Stimulated activated naive CD4-positive, alpha-beta T cell (primary cell): ENCODE measurements around the gene HS6ST2.
"Not testable (repeated sequence)": the region's sequence is repeated elsewhere in the genome, so short reads cannot be mapped to it uniquely, and the experiment has no call there.

Source experiments
- DNase-seq, 6 experiments: peaks; one replicate each; lab custom pipeline; 2025; lab: John Stamatoyannopoulos, UW

Gene HS6ST2

DNA sequence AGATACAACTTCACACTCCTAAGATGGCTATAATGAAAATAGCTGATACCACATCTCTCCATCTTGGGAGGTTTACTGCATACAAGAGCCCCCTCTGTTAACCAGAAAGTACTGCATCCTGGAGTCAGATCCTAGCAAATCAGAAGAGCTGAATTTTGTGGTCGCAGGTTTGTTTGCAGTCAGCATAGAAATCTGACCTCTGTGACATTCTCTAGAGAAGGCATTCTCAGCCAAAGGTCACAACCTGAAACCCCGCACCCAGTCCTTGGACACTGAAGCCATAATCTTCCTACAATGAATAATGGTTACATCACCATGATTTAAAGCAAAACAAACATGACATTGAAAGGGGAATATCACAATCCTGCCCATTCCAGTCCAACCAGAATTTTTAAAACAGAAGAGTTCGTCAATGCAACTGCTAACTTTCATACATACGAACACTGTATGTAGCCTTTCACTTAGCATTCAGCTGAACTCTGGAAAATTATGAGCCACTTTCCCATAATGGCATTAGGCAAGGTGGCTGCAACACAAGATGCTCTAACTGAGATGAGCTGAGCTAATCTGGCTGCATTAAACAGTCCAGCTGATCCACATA lies 17.6 kb downstream of the HS6ST2 start:
- DNase-seq: no peak

DNA sequence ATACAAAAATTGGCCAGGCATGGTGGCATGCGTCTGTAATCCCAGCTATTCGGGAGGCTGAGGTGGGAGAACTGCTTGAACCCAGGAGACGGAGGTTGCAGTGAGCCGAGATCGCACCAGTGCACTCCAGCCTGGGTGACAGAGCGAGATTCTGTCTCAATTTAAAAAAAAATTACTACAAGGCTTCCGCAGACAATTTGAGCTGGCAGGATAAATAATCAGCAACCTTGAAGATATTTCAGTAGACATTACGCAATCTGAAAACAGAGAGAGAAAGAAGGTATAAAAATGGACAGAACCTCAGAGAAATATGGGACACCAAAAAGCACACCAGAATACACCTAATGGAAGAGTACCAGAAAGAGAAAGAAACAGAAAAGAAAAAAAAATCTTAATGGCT lies 25.3 kb downstream of the HS6ST2 start:
- DNase-seq: no peak

DNA sequence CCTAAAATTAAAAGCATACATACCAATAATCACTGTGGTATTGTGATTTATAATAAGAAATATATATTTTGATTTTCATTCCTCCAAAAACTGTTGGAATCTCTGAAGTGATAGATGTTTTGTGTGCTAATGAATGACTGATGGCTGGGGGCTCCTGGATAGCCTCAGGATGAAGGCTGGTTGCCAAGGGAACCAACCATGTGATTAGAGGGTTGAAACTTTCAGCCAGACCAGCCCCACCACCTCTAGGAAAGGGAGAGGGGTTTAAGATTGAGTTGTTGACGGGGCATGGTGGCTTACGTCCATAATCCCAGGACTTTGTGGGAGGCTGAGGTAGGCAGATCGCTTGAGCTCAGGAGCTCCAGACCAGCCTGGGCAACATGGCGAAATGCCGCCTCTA lies 34.0 kb downstream of the HS6ST2 start:
- no peak for DNase-seq

DNA sequence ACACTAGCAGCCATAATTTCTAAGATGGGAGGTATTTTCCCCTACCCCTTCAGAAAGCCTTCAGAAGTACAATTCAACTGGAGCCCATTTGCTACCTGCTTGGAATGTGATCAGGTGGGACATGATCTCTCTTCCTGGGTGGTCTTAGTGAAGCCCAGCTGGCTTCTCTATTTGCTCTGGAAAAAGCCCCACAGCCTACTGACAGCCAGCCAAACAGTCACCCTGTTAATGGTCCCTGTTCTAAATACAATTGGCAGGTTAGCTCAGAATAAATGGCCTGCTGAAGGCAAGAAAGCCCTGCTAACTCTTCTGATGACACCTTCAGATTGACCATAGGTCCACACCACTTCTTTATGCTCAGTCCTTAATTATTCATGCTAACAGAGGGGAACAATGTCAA lies 39.9 kb downstream of the HS6ST2 start:
- DNase-seq: no peak

DNA sequence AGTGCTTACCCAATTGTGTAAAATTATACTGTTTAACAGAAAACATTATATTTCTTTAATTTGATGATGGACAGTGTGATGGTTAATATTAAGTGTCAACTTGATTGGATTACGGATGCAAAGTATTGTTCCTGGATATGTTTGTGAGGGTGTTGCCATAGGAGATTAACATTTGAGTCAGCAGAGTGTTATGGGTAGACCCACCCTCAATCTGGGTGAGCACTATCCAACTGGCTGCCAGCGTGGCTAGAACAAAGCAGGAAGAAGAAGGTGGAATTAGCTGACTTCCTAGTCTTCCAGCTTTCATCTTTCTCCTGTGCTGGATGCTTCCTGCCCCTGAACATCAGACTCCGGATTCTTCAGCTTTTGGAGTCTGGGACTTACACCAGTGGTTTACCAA lies 42.1 kb downstream of the HS6ST2 start:
- no peak for DNase-seq

DNA sequence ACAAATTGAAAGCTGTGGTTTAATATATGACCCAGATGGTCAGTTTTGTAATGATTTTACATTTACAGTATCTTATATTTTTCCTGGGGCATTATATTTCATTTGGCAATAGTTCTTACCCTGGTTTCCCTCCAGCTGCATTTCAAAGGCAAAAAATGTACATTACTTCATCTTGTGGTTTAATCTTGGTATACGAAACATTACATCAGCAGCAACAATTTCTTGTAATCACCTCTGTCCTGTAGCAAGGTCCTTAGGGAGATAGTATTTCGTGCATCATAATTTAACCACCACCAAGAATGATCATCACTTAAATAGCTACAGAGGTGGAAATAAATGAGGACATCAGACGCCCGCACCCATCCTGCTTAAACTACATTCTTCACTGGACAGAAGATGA lies 48.8 kb downstream of the HS6ST2 start:
- DNase-seq: no peak

DNA sequence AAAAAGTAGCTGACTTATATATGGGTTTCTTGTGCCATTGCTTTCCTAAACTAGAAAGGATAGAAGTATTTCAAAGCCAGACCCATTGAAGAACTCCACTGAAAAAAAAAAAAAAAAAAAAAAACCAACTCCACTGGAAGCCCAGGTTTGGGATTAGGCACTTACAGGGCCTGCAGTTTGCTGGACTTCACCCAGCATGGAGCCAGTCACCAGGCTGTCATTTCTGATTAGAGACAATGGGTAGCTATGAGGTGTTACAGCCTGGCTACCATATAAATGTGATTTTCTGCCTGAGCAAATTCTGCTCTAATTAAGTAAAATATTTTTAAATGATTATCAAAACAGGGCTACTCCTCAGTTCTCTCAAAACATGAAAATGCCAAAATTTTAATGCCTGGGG lies 49.5 kb downstream of the HS6ST2 start:
- no peak for DNase-seq

DNA sequence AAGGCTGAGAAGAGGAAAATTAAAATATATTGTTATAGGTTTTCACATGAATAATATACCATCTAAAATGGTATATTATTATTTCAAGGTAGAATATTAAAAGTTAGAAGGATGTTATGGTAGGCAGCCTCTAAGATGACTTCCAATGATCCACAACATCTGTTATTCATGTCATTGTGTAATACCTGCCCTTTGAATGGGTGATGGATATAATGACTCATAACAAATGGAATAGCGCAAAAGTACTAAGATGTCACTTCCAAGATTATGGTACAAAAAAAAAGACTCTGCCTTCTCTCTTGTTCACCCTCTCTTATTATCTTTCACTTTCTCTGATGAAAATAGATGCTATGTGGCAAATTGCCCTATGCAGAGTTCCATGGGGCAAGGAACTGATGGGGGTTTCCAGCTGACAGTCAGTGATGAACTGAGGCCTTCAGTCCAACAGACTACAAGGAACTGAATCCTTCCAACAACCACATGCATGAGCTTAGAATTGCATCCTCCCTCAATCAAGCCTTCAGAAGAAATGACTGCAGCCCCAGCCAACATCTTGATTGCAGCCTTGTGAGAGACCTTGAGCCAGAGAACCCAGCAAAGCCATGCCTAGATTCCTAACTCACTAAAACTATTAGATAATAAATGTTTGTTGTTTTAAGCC lies 57.7 kb downstream of the HS6ST2 start:
- DNase-seq: no peak

DNA sequence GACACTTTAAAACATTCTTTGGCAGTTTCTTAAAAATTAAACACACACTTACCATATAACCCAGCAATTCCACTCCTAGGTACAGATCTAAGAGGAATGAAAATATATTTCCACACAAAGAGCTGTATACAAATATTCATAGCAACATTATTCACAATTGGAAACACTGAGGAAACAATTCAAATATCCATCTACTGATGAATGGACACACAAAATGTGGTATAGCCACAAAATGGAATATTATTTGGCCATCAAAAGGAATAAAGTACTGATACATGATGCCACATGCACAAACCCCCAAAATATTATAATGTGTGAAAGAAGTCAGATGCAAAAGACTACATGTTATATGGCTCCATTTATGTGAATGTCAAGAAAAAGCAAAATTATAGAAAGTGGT lies 70.9 kb downstream of the HS6ST2 start:
- DNase-seq: no peak

DNA sequence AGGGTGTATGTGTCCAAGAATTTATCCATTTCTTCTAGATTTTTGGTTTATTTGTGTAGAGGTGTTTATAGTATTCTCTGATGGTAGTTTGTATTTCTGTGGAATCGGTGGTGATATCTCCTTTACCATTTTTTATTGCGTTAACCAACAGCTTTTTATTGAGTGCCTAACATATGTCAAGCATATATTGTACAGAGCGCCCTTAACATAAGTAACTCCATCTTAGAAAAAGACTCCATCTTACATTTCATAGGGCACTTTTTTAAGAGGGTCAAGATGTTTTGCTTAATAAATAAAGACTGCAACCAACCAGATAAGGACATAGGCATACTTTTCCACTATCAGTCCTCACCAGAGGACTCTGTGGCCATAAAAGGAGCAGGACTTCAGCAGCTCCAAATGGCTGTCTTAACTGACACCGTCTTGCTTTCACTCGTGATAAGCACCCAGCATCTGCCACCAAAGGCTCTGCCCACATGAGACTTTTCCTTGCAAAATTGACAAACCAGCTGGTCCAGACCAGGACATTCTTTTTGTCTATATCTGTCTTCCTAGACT lies 75.0 kb downstream of the HS6ST2 start:
- DNase-seq: no peak

DNA sequence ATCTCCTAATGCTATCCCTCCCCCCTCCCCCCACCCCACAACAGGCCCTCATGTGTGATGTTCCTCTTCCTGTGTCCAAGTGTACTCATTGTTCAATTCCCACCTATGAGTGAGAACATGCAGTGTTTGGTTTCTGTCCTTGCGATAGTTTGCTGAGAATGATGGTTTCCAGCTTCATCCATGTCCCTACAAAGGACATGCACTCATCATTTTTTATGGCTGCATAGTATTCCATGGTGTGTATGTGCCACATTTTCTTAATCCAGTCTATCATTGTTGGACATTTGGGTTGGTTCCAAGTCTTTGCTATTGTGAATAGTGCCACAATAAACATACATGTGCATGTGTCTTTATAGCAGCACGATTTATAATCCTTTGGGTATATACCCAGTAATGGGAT lies 77.7 kb downstream of the HS6ST2 start:
- not testable (repeated sequence) for DNase-seq

DNA sequence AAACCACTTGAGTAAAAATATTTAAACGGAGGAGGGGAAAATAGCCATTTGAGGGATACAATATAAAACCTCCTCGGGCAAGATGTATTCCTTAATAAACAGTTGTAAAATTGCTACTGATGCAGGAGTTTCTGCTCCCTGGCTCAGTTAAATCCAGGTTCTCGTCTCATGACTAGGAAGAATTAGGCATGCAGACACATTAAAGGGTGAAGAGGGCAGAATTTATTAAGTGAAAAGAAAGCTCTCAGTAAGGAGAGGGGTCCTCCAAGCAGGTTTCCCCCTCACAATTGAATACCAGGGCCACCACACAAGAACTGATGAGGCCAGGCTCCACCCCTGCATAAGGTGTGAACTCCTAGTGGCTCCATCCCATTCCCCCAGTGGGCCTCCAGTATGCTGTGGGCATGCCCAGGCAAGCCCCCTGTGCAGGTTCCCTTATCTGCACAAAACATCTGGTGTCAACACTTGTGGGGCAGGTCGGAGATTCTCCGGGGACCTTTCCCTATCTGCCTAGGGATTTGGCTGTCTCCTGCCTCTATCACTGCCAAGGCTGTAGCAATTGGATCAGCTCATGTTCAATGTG lies 80.4 kb downstream of the HS6ST2 start:
- DNase-seq: no peak

DNA sequence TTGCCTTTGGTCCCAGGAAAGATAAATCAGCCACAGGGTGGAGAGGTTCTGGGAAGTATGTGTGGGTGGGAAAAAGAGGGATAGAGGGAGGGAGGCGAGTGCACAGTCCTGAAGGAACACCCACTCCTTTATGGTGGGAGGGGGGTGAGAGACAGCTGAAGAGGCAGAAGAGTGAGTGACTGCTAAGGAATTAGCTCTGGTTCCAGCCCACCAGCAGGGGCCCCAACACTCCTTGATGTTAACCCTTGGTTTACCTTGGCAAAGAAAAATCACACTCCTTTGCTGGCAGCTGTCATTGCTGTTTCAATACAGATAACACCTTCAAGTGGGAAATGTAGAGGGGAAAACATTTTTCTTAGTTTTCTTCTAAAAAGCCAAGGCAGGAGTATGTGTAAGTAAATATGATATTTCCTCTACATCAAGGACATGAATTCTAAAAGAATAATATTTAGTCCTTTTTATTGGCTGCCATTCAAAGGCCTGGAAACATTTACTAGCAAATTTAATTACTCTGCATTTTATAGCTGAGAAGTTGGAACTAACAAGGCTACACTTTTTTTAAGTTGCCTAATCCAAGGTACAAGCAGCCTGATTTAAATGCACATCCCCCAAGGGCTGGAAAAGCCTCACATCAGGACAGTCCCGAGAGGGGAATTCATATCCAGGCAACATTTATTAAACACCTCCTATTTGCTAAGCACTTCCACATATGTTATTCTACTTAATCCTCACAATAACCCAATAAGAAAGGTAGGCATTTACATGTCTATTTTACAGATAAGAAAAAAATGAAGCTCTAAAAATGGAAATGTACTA lies 81.7 kb downstream of the HS6ST2 start:
- DNase-seq: no peak

DNA sequence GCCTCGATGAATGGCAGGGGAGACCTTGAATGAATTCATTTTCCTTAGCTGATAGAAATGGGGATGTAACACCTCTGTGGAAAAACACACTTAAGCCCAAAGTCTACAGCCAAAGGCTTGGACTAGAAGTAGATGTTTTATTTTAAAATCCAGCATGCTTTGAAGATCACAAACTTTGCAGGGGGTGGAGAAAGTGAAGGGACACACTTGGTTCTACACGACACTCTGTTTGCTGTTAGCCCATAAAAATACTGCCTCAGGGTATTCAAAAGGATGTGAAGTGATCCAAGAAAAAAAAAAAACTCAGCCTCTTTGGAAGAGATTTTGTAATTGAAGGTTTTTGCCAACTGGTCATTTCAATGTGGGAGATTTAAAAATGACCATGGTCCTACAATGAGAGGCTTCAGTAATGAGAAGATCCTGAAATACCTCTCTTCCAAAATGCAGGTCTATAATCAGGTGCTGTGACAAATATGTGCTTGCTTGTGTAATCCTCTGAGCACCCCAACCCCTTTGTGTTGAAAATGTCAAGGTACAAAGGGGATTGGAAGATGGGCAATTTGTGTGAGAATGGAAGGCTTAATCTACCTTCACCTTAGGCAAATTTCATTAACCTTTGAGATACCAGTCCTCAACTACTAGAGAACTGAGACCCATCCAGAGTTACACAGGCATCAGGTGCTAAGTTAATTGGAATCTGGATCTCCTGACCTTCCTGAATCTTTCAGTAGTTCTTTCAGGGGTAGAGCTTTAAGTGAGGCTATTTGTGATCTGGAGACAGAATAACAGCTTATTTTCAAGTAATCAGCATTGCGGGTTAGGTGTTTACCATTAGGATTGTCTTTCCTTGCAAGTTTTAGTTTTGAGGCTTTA lies 82.5 kb downstream of the HS6ST2 start:
- no peak for DNase-seq

DNA sequence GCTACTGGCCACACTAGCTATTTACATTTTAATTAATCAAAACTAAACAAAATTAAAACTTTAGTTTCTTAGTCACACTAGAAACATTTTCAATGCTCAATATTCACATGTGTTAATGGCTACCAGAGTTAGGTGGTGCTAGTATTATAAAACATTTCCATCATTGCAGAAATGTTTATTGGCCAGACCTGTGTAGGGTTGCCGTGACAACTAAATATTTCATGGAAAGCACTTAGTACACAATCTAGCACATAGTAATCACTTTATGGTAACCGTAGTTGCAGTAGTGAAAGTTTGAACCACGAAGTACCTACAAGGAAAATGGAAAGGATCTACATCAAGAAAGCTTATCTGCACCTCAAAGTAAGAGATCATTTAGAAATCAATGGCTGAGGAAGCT lies 95.9 kb downstream of the HS6ST2 start:
- DNase-seq: no peak

DNA sequence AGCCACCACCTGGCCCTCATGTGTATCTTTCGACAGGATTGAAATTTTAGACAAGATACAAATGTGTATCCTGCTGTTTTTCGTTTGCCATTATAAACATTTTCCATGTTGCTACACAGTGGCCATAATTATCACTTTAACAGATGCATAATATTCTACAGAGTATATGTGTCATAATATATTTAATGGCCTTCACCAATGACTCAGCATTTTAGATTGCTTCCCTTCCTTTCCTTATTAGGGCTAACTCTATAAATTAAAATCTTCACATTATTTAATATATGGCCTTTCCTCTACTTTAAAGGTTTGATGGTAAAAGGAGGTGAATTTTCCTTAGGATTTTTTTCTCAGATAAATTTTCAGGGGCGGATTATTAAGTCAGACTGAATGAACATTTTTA lies 97.4 kb downstream of the HS6ST2 start:
- no peak for DNase-seq

DNA sequence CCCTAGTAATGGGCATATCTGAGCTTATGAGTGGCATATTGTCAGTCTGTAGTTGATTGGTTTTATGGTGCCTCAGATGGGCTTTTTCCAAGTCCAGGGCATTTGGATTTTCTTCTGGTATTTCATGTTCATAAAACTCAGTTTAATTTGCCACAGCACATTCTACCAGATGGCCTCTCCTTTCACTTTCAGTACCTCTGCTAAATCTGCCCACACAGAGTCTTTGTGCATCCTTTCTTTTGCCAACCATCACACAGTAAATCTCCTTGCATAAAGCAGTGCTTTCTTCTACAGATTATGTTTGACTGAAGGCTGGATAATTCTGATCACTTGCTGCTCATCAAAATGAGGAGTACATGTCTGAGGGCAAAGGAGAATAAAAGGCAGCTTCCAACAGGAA lies 98.2 kb downstream of the HS6ST2 start:
- no peak for DNase-seq

DNA sequence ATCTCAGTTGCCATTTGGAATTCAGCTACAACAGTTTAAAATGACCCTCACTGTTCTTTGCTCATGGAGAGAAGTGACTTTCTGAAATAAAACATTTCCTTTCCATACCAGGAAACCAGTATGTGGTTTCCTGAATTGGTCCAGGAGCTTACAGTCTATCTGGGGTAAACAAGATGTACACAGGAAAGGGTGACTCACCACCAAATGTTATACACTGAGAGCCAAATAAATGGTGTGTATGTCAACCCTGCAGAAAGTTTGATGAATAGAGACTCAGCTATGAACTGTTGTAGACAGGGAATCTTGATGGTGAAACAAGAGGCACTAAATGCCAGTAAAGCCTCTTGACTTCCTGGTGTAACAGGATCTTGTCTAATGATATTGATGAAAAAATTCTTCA lies 100.4 kb downstream of the HS6ST2 start:
- DNase-seq: no peak

DNA sequence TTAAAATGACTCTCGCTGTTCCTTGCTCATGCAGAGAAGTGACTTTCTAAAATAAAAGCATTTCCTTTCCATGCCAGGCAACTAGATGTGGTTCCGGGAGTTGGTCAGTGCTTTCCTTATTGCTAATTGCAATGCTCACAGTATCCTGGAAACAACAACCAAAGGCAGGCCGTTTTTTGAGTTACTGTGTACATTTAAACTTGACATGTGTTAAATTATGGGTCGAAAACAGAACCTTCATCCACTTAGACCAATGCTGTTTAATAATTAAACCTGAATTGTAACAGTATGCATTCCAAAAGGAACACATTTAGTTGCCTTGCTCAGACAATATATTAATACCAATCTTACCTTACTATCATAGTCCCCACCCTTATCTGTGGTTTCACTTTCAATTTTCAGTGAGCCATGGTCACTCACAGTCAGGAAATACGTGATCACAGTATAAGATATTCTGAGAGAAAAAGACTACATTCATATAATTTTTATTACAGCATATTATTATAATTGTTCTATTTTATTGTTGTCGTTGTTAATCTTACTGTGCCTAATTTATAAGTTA lies 102.6 kb downstream of the HS6ST2 start:
- DNase-seq: no peak

DNA sequence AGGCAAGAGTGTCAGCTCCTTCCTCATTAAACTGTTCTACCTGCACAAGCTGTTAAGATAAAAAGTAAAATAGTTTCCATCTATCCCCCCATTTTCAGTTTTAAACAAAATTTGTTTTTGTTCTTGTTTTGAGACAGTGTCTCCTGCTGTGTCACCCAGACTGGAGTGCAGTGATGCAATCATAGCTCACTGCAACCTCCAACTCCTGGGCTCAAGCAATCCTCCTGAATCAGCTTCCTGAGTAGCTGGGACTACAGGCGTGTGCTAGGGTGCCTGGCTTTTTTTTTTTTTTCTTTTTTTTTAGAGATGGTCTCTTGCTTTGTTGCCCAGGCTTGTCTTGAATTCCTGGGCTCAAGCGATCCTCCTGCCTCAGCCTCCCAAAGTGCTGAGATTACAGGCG lies 105.4 kb downstream of the HS6ST2 start:
- DNase-seq: no peak

DNA sequence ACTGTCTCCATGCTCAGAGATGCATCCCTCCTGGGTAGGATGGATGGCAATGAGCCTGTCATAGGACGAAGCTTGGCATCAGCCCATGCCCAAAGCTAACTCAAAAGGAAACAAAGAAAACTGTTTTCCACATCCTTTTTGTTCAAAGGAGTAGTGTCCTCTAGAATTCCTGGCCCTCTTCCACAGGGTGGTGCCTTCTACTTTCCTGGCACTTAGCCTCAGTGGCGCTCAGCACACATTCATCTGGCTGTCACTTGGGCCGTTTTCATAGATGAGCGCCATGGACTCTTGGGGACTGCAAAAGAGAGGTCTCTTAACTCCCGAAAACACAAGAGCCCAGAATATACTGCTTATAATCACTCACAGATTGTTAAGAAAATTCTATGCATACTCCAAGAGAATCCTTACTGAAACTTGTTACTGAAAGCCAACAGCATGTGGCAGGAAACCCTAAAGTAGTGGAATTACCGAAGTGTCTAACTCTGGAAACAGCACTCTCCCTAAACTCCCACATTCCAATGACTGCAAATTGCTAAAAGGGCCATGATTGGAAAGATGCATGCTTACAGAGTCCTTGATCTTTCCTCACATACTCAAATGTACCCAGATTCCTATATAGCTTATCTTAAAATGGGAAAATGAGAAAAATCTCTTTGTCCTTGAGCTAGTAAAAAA lies 110.0 kb downstream of the HS6ST2 start:
- no peak for DNase-seq
